ENCODE results near the gene BRICD5.

- TF ChIP-seq, protein P1, sequence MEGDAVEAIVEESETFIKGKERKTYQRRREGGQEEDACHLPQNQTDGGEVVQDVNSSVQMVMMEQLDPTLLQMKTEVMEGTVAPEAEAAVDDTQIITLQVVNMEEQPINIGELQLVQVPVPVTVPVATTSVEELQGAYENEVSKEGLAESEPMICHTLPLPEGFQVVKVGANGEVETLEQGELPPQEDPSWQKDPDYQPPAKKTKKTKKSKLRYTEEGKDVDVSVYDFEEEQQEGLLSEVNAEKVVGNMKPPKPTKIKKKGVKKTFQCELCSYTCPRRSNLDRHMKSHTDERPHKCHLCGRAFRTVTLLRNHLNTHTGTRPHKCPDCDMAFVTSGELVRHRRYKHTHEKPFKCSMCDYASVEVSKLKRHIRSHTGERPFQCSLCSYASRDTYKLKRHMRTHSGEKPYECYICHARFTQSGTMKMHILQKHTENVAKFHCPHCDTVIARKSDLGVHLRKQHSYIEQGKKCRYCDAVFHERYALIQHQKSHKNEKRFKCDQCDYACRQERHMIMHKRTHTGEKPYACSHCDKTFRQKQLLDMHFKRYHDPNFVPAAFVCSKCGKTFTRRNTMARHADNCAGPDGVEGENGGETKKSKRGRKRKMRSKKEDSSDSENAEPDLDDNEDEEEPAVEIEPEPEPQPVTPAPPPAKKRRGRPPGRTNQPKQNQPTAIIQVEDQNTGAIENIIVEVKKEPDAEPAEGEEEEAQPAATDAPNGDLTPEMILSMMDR (IDR thresholded peaks at IDR 0.05), result no peak
- TF ChIP-seq POLR2A (IDR thresholded peaks at IDR 0.05), result no peak
Observed at GRCh38 chr16:2228161-2228824, 17.6 kb upstream of the BRICD5 start.

Data from testis (tissue), 2 donors.